Body of pancreas (tissue), 4 donors: ENCODE measurements around the gene HOXA1.

Experiments used
- CTCF ChIP-seq, 7 experiments: fragments of 450-650 bp in 4 of 7; fragments of 200-600 bp in 3 of 7; sonication (generic) in 3 of 7; IDR thresholded peaks; one replicate each; pipeline ENCODE4 v1.5.1; 2016 to 2019; ENCODE audit warnings: antibody characterized with exemption in 7 of 7
- POLR2A ChIP-seq, 3 donors: fragments of 450-650 bp; IDR thresholded peaks; one replicate each; pipeline ENCODE4 v1.6.1; 2016; ENCODE audit warnings: antibody characterized with exemption in 3 of 3, mild to moderate bottlenecking in 2 of 3

GRCh38 chr7:27068259-27068658, 27.5 kb downstream of the HOXA1 start:
- TF ChIP-seq CTCF (IDR thresholded peaks at IDR 0.05) (no peak), POLR2A (IDR thresholded peaks at IDR 0.05) (no peak)
